ENCODE measurements around the gene OARD1.

DNA sequence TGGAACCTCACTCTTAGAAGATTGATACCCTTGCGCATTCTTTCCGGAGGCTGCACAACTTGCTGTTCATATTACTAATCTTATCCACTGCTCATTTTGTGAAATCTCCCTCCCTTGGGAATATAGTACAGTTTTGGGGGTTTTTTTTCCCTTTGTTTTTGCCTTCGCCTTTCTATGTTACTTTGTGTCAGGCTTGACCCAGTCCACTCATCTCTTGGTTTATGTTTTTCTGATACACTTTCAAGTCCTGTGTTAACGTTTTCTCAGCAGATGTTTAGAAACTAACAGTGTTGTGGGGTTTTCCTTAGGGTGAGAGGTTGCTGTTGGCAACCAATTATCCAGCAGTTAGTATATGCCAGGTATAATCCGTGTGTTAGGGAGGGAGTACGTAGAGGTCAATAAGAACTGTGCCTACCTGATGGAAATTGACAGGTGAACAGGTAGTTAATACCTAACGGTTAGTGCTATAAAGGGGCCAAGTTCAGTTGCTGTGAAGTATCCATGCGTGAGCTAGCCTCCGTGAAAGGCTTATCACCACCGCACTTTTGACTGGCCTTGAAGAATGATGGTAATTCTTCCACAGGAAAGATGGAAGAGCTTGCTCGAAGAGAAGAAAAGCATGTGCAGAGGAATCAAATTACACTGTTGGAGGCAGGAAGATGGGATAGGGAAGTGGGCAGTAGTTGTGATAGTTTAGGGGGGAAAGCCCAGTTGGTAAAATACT is 2.0 kb upstream of the OARD1 start:
- TF ChIP-seq, protein P1, sequence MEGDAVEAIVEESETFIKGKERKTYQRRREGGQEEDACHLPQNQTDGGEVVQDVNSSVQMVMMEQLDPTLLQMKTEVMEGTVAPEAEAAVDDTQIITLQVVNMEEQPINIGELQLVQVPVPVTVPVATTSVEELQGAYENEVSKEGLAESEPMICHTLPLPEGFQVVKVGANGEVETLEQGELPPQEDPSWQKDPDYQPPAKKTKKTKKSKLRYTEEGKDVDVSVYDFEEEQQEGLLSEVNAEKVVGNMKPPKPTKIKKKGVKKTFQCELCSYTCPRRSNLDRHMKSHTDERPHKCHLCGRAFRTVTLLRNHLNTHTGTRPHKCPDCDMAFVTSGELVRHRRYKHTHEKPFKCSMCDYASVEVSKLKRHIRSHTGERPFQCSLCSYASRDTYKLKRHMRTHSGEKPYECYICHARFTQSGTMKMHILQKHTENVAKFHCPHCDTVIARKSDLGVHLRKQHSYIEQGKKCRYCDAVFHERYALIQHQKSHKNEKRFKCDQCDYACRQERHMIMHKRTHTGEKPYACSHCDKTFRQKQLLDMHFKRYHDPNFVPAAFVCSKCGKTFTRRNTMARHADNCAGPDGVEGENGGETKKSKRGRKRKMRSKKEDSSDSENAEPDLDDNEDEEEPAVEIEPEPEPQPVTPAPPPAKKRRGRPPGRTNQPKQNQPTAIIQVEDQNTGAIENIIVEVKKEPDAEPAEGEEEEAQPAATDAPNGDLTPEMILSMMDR (IDR thresholded peaks at IDR 0.05; ENCODE audit: insufficient read depth, low read length, poor library complexity, severe bottlenecking) = no peak
- TF ChIP-seq EZH2phosphoT487 (conservative IDR thresholded peaks at IDR 0.05; ENCODE audit: low read length) = no peak

All from SU-DHL-6 (cell line).